Left lobe of liver (tissue), 2 donors: Measurements from ENCODE around the gene ZNF436. TPM values are rescaled to one million over a fixed set of nuclear protein-coding genes. Genes with fewer than 3 reads are reported as not detected.

ENCODE experiments used
- ATAC-seq: fragments of 200-7000 bp; cut with Tn5 transposase; one replicate; pipeline ENCODE4 v1.9.1; 2020; ENCODE audit warnings: mild to moderate bottlenecking, moderate library complexity
- DNase-seq: peaks from one replicate; pipeline ENCODE4 v3.0.0-alpha.2; 2020; ENCODE audit warnings: low spot score
- total RNA-seq: library from RNA; stranded (reverse); gene quantifications from one replicate; pipeline ENCODE4 v1.2.1, GENCODE V29; 2021
- donor health status: DM: no; HTN: no; CAD: no; lungs with moderate emphysema.
- donor health status: DM: no; HTN: yes; CAD: no.

Gene ZNF436
- total RNA-seq = 3.7 TPM

GRCh38 chr1:23369335-23370013 is at the start of gene ZNF436:
TSS of gene ZNF436 (minus strand) at chr1:23369836. CDS start at chr1:23368005, 1,831 bp downstream.
- ATAC-seq (no peak), DNase-seq (peak; percentile 71)

GRCh38 chr1:23419180-23419579 is 49.5 kb upstream of the ZNF436 start:
- ATAC-seq = no peak
- DNase-seq = no peak

DNA sequence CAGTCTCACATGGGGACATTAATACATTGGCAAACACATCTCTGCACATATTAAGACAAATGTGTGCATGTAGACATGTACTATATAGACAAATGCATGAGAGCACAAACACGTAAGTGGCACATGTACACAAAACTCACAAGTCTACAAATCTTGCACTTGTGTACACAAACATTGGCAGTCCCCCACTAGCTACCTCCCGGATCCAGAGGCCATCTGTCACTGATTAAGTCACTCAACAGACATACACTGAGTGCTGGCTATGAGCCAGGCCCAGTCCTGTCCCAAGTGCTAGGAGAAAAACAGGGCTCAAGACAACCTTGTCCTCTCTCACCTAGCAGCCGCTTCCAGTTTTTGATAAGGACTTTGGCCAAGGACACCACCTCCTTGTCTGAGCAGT is 47.9 kb upstream of the ZNF436 start:
- DNase-seq (peak; percentile 67), ATAC-seq (peak; percentile 36)

GRCh38 chr1:23416964-23417363 is 47.3 kb upstream of the ZNF436 start:
- ATAC-seq (no peak), DNase-seq (no peak)

- DNase-seq = no peak
- no peak for ATAC-seq
Observed at GRCh38 chr1:23408797-23409290, 39.2 kb upstream of the ZNF436 start.

DNA sequence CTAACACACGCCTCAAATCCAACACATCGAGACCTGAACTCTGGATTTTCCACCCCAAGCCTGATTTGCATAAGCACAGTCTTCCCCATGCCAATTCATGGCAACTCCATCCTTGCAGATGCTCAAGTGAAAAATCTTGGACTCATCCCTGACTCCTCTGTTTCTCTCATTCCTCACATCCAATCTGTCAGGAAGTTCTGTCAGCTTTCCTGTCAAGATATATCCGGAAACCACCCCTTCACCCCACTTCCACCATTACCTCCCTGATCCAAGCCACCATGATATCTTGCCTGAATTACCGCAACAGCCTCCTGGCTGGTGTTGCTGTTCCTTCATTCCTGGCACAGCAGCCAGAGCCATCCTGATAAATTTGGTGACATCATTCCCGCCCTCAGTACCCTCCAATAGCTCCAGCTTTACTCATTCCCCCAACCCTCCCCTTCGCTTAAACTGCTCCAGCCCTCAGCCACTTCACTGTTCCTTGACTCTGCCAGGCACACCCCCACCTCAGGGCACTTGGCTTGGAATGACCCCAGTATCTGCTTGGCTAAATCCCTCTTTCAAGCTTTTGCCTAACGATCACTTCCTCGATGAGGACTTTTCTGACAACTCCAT is 37.5 kb upstream of the ZNF436 start:
- ATAC-seq = no peak
- DNase-seq = no peak

DNA sequence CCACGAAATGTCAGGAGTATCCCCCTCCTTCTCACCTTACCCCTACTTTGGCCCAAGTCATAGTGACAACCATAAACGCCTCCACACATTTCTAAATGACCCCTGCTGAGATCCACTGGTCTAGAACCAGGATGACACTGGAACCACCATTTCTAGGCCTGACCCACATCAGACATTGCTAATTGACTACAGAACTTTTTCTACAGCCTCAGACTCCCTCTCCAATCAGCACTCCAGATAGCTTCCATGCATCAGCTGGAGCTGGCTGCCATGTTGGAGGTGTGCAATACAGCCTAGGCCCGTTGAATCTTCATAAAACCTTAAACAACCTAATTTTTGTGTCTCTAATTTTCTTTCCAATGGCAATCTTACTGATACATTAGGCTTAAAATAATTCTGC is 36.3 kb upstream of the ZNF436 start:
- DNase-seq = no peak
- ATAC-seq = no peak

- DNase-seq (peak; percentile 84), ATAC-seq (peak; percentile 92)
Observed at GRCh38 chr1:23403735-23404486, 34.3 kb upstream of the ZNF436 start.

GRCh38 chr1:23403355-23403734 is 33.7 kb upstream of the ZNF436 start:
- DNase-seq = no peak
- ATAC-seq = no peak

DNA sequence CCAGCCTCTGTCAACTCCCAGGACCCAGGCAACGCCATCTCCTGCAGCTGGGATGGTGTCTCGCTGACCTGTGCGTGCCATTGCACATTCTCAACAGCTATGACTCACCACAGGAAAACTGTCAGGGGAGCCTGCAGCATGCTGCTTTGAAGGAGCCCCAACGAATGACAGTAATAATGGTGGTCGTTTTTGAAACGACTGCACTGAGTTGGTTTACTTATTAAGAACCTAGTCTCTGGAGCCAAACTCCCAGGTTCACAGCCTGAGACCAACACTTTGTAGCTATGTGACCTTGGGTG is 33.4 kb upstream of the ZNF436 start:
- ATAC-seq (no peak), DNase-seq (no peak)

DNA sequence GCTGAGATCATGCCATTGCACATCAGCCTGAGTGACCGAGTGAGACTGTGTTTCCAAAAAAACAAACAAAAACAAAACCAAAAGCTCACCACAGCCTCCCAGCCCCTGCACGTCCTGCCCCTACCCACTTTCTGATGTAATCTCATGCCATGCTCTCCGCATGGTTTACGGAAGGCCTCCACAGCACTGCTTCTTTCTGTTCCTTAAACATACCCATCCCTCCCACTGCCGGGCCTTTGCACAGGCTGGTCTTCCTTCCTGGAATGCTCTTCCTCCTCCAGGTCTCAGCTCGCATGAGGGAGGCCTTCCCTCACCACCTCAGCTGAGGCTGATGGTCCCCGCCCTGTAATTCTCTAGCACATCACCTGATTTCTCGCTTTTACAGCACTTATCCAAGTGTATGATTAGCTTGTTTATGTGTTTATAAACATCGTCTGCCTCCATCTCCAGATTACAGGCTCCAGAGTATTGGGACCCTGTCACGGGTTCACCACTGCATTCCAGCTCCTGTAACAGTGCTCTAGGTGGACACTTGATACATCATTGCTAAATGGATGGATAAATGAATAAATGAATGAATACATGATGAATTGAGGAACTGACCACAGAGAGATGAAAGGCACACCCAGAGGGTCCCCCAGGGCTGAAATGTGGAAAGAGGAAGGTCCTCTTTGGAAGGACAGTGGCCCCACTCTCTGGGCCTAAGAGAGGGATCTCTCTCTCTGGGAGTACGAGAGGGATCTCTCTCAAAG is 32.8 kb upstream of the ZNF436 start:
- ATAC-seq (no peak), DNase-seq (no peak)

DNA sequence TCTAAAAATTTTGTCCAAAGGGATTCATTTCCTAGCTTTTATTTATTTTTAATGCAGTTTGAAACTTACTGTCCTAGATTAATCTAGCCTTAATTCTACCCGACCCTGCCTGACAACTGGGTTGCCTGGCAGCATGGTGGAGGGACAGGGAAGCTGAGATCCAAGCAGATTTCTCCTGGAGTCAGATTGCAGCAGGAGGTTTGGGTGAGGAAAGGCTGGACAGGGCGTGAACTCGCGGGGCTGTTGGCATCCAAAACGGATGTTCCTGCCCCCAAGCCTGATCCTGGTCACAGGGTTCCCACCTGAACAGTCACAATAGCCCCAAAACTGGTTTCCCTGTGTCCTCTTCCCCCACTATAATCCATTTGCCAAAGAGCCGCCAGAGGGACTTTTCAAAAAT is 31.7 kb upstream of the ZNF436 start:
- ATAC-seq (no peak), DNase-seq (no peak)

DNA sequence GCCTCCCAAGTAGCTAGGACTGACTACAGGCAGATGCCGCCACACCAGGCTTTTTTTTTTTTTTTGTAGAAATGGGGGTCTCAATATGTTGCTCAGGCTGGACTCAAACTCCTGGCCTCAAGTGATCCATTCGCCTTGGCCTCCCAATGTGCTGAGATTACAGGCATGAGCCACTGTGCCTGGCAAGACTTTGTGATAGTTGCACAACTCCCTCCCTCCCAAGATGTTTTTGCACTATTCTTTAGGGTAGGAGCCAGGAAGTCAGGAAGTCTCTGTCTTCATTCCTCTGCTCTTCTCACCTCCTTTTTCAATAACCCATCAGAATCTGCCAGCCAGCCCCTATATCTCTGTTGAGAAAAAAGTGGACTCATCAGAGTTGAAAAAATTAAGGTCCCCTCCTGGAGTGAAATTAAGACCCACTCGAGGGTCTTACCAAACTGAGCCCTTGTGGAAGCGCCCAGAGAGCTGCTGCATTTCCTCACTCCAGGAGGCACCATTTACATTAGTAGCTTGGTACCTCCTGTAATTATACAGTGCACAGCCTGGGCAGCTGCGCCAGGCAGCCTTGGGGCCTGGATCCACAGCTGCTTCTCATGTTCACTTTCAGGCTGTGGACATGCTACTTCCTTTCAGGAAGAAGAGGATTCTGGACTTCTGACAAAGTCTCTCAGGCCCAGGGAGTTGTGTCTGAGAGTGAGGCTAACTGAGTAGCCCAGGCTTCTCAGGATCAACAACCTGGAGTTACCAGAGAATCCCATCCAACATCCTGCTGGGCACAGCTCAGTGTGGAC is 30.9 kb upstream of the ZNF436 start:
- DNase-seq = no peak
- no peak for ATAC-seq

DNA sequence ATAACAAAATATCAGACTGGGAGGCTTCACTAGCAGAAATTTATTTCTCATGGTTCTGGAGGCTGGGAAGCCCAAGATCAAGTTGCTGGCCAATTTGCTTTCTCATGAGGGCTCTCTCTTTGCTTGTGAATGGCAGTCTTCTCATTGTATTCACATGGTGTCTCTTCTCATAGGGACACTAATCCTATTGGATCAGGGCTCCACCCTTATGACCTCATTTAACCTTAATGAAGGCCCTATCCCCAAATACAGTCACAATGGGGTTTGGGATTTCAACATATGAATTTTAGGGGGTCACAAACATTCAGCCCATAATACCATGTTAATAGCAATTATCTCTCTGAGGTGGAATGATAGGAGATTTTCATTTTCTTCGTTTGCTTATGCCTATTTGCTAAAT is 29.6 kb upstream of the ZNF436 start:
- no peak for DNase-seq
- ATAC-seq = no peak

GRCh38 chr1:23397908-23398307 is 28.3 kb upstream of the ZNF436 start:
- DNase-seq (no peak), ATAC-seq (no peak)

DNA sequence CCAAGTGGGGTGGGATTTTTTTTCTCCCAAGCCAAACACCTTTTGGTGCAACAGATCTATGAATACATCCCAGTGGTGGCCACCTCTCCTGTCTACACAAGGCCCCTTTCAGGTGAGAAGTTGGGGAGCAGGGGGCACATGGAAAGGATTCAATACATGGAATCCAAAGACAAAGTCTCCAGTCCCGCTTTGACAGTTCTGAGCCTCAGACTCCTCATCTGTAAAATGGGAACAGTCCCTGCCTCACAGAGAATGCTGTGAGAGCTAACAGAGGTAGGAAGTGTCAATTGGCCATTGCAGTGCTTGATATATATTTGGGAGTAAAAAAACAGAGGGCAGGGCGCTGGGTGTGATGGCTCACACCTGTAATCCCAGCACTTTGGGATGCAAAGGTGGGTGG is 26.7 kb upstream of the ZNF436 start:
- no peak for DNase-seq
- ATAC-seq = no peak

DNA sequence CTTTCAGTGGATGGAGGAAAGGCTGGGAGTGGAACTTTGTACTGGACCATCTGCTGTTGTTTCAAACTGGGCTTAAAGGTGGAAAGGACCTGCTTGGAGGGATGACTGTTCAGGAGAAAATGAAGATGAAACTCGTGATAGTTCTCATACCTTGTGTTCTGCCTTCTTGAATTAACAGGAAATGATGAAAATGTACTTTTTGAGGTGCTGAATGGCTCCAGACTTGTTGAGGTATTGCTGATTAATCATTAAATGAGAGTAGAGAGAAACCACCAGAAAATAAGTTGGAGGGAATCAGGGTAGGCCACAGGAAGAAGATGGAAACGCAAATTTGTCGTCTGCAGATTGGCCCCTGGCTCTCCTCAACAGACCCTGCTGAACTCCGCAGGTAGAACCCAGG is 26.2 kb upstream of the ZNF436 start:
- ATAC-seq (no peak), DNase-seq (no peak)

GRCh38 chr1:23395154-23395724 is 25.6 kb upstream of the ZNF436 start:
- DNase-seq = no peak
- ATAC-seq = no peak

DNA sequence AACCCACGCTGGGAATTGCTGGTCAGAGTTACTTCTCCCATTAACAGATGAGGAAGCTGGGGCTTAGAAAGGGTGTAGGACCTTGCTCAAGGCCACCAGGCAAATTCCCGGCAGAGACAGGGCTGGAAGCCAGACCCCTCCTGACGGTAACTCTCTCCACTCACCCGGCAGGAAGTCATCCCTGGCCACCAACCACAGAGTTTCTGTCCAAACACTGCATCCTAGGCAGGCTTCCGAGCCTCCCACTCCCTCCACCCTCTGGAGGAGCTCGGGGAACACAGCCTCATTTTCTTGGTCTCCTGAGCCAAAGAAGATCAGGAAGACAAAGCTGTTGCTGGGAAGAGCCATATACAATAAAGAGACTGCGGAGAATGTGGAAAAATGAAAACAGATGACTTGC is 25.0 kb upstream of the ZNF436 start:
- DNase-seq (peak; percentile 59), ATAC-seq (peak; percentile 63)

DNA sequence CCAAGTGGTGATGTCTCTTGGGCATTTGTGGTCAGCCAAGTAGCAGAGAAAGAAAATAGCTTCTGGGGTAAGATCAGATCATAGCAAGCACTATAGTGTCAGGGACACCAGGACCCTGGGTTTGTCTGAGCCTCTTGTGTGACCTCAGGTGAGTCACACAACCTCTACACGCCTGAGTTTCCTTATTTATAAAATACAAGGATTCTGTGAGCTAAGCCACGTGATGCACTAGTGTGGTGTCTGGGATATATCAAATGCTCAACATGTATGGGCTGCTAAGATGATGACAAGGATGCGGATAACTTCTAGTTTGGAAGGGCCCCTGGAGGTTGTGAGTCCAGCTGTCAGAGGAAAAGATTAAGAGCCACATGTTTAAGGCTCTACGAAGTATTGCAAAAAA is 24.5 kb upstream of the ZNF436 start:
- no peak for ATAC-seq

More for the DNA sequence above, 24.5 kb upstream of the ZNF436 start:
- no peak for DNase-seq
